SK-N-DZ (cell line): ENCODE data around the gene HOMER3.

Experiments
- DNase-seq: peaks from one replicate; pipeline ENCODE4 v3.0.0-alpha.2; 2015; ENCODE audit warnings: low spot score

Gene HOMER3

GRCh38 chr19:18954094-18954493 lies 13.1 kb upstream of the HOMER3 start:
- DNase-seq: no peak

- DNase-seq: peak; percentile 53
These were observed 11.5 kb upstream of the HOMER3 start for GRCh38 chr19:18952364-18953003.

GRCh38 chr19:18951721-18952281 lies 10.8 kb upstream of the HOMER3 start:
- DNase-seq: no peak

GRCh38 chr19:18949858-18950257 lies 8.8 kb upstream of the HOMER3 start:
- DNase-seq: no peak

GRCh38 chr19:18948976-18949356 lies 7.9 kb upstream of the HOMER3 start:
- no peak for DNase-seq

GRCh38 chr19:18948075-18948975 lies 7.3 kb upstream of the HOMER3 start:
- no peak for DNase-seq

GRCh38 chr19:18946918-18947317 lies 5.9 kb upstream of the HOMER3 start:
- DNase-seq: no peak

GRCh38 chr19:18946335-18946734 lies 5.3 kb upstream of the HOMER3 start:
- DNase-seq: no peak

- no peak for DNase-seq
These were observed 4.3 kb upstream of the HOMER3 start for GRCh38 chr19:18945297-18945696.

- no peak for DNase-seq
These were observed 2.4 kb upstream of the HOMER3 start for GRCh38 chr19:18943465-18943864.

GRCh38 chr19:18942692-18943091 lies 1.7 kb upstream of the HOMER3 start:
- DNase-seq: no peak

GRCh38 chr19:18941628-18942354 lies 774 bp upstream of the HOMER3 start:
- DNase-seq: no peak

GRCh38 chr19:18939922-18940768 lies 872 bp downstream of the HOMER3 start:
- DNase-seq: no peak

- no peak for DNase-seq
These were observed 1.9 kb downstream of the HOMER3 start for GRCh38 chr19:18939163-18939562.

- DNase-seq: no peak
These were observed 7.7 kb downstream of the HOMER3 start for GRCh38 chr19:18933297-18933696.

- no peak for DNase-seq
These were observed 8.7 kb downstream of the HOMER3 start for GRCh38 chr19:18932216-18932841.

- DNase-seq: no peak
These were observed 9.5 kb downstream of the HOMER3 start for GRCh38 chr19:18931316-18932162.

GRCh38 chr19:18929311-18929710 lies 11.7 kb downstream of the HOMER3 start:
- no peak for DNase-seq

- DNase-seq: no peak
These were observed 12.8 kb downstream of the HOMER3 start for GRCh38 chr19:18928018-18928805.
